ENCODE results near the gene FXYD3.

FXYD3 gene, protein sequence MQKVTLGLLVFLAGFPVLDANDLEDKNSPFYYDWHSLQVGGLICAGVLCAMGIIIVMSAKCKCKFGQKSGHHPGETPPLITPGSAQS

DNA sequence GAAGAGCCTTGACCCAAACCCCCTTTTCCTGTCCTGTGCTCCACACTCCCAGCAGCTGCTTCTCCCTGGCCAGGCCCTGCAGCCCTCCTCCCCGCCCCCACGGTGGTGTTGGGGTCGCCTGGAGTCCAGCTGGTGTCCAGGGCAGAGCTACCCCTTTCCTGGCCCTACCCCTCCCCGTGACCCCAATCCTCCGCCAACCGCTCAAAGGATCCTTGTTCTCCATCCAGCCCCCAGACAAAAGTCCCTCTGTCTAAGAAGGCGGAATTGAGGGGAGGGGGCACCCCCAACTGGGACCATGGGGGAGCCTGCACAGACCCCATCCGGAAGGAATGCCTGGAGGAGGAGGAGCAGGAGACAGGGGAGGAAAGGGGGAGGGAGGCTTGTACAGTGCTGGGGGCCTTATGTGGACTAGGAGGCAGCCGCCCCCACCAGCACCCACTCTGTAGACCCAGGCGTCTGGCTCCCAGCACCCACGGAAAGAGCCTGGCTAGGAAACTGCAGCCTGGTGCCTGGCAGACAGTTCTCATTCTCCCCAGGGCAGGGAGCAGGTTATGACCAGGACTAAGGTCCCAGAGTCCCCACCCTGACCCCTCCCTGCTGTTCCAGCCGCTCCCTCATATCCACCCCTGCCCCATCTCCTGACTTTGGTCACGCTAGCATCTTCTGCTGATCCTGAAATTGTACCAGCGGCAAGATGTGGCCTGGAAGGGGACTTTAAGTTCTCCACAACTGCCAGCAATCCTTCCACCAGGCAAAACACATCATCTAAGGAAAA is at the start of gene FXYD3:
Gene FXYD3 (plus strand): TSS at position 647 of the 775 bp plus-strand sequence. CDS start 3,554 bp downstream, outside the sequence.
- DNase-seq (ENCODE audit: insufficient read length, low spot score): no peak

GRCh38 chr19:35066121-35066520 is 49.5 kb upstream of the FXYD3 start:
- FAIRE-seq (no peak), DNase-seq (ENCODE audit: insufficient read length, low spot score) (no peak)
- TF ChIP-seq, protein P1, sequence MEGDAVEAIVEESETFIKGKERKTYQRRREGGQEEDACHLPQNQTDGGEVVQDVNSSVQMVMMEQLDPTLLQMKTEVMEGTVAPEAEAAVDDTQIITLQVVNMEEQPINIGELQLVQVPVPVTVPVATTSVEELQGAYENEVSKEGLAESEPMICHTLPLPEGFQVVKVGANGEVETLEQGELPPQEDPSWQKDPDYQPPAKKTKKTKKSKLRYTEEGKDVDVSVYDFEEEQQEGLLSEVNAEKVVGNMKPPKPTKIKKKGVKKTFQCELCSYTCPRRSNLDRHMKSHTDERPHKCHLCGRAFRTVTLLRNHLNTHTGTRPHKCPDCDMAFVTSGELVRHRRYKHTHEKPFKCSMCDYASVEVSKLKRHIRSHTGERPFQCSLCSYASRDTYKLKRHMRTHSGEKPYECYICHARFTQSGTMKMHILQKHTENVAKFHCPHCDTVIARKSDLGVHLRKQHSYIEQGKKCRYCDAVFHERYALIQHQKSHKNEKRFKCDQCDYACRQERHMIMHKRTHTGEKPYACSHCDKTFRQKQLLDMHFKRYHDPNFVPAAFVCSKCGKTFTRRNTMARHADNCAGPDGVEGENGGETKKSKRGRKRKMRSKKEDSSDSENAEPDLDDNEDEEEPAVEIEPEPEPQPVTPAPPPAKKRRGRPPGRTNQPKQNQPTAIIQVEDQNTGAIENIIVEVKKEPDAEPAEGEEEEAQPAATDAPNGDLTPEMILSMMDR (IDR thresholded peaks at IDR 0.05; ENCODE audit: insufficient read depth, missing control alignments): no peak

More for the DNA sequence above, at the start of gene FXYD3:
- FAIRE-seq: no peak
- TF ChIP-seq, protein P1 (IDR thresholded peaks at IDR 0.05; ENCODE audit: insufficient read depth, missing control alignments): no peak

DNA sequence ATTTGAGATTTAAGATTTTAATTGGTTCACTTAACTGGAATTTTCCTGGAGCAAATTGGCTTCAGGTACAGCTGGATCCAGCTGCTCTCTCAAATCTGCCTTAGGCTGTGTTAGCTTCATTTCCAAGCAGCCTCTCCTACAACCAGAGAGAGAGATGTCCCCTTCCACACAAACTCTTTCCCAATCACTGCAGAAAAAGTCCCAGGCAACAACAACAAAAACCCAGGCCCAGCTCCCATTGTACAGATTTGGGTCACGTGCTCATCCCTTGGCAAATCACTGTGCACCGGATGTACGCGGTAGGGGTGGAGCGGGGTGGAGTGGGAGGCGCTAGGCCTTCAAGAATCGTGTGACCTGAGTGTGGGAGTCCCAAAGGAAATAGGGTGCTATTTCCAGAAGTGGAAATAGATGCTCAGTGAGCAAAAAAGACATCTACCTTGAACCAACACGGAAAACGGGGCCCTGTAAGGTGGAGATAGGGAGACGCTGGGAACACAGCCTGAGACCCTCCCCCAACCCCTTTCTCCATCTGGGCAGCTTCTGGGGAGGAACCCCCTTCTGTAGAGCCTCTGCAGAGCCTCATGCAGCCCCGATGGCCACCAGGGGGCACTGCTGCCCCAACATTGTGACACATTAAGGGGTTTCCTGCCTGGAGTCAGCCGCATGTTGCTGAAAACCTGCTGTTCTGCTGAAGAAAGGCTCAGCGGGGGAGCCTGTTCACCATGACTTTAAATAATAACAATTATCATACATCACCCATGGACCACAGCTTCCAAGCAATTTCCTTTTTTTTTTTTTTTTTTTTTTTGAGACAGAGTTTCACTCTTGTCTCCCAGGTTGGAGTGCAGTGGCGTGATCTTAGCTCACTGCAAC is 48.7 kb upstream of the FXYD3 start:
- peak; percentile 84 for DNase-seq (ENCODE audit: insufficient read length, low spot score)
- TF ChIP-seq, protein P1 (IDR thresholded peaks at IDR 0.05; ENCODE audit: insufficient read depth, missing control alignments): peak; percentile 87
- no peak for FAIRE-seq

DNA sequence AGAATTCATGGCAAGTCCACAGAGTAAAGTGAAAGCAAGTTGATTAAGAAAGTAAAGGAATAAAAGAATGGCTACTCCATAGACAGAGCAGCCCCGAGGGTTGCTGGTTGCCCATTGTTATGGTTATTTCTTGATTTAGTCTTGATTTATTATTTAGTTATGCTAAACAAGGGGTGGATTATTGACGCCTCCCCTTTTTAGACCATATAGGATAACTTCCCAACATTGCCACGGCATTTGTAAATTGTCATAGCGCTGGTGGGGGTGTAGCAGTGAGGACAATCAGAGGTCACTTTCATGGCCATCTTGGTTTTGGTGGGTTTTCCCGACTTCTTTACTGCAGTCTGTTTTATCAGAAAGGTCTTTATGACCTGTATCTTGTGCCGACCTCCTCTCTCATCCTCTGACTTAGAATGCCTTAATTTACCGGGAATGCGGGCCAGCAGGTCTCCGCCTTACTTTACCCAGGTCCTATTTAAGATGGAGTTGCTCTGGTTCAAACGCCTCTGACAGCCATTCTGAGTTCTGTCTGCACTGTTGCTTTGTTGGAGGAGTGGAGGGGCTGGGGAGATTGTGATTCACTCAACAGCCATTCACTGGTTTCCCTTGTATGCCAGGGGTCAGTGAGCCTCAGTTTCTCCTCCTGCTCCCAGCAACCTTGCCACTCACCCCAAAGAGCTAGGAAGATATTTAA is 46.5 kb upstream of the FXYD3 start:
- FAIRE-seq (no peak), DNase-seq (ENCODE audit: insufficient read length, low spot score) (no peak)
- TF ChIP-seq, protein P1 (IDR thresholded peaks at IDR 0.05; ENCODE audit: insufficient read depth, missing control alignments): no peak

DNA sequence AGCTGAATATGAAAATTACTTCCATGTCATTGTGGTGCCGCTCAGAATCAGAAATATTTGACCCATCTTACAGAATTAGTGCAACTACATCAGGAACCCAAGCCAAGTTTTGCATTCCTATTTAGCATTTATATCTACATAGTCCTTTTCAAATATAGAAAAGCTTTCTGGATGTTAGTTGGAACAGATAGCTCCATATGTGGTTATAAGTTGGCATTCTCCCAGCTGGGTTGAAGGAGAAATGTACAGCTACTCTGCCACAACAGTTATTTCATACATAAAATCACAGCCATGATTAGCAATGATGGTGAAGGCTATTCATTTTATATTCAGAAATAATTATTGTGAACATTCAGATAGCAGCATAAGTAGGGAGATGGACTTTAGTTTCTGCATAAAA is 45.9 kb upstream of the FXYD3 start:
- DNase-seq (ENCODE audit: insufficient read length, low spot score) (no peak), FAIRE-seq (no peak)
- TF ChIP-seq, protein P1 (IDR thresholded peaks at IDR 0.05; ENCODE audit: insufficient read depth, missing control alignments): no peak

DNA sequence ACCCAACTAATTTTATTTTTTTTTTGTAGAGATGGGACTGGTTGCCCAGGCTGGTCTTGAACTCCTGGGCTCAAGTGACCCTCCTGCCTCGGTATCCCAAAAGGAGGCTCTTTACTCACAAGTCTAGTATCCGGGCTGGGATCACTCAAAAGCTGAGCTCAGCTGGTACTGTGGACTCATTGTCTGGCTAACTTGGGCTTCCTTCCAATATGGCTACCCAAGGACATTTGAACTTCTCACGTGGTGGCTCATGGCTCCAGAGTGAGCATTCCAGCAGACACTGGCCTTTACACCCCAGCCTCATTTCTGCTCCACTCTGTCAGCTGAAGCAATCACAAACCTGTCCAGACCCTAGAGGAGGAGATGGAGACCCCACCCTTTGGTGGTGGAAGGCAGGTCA is 45.2 kb upstream of the FXYD3 start:
- FAIRE-seq: no peak
- DNase-seq (ENCODE audit: insufficient read length, low spot score): no peak
- TF ChIP-seq, protein P1 (IDR thresholded peaks at IDR 0.05; ENCODE audit: insufficient read depth, missing control alignments): no peak
